Panc1 (cell line): ENCODE results near the gene DDAH2.

Source experiments
- POLR2AphosphoS5 ChIP-seq: IDR thresholded peaks from 2 replicates; pipeline ENCODE4 v1.6.1; 2012; ENCODE audit warnings: mild to moderate bottlenecking, low read depth, low read length, moderate library complexity
- TF ChIP-seq, protein P1 (sequence below): fragments of 450-650 bp; IDR thresholded peaks from 2 replicates; pipeline ENCODE4 v1.5.1; 2017; ENCODE audit warnings: mild to moderate bottlenecking

DNA sequence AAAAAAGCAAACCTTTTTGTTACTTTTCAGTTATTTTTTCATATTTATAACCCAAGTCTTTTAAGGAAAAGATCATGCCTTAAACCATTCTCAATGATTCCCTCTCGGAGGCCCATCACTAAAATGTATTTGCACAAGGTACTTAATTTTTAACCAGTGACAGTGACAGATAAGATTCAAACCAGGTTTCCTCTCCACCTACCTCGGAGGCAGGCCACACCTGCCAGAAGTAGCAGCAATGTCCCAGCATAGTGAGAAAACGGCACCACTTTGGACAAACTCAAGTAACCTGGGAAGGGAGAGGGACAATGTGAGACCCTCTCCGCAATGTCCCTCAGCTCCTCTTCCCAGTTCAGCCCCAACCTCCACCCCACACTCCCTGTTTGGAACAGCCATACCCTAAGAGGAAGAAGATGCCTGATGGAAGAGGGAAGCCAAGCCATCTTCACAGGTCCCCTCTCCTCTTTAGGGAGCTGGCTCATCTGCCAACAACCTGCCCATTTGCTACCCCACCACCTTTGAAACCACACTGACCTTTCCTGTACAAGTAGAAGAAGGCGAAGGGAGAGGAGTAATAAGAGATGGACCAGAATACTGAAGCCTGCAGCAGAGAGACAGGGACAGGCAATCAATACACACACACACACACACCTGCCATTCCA lies 28.2 kb downstream of the DDAH2 start:
- TF ChIP-seq, protein P1, sequence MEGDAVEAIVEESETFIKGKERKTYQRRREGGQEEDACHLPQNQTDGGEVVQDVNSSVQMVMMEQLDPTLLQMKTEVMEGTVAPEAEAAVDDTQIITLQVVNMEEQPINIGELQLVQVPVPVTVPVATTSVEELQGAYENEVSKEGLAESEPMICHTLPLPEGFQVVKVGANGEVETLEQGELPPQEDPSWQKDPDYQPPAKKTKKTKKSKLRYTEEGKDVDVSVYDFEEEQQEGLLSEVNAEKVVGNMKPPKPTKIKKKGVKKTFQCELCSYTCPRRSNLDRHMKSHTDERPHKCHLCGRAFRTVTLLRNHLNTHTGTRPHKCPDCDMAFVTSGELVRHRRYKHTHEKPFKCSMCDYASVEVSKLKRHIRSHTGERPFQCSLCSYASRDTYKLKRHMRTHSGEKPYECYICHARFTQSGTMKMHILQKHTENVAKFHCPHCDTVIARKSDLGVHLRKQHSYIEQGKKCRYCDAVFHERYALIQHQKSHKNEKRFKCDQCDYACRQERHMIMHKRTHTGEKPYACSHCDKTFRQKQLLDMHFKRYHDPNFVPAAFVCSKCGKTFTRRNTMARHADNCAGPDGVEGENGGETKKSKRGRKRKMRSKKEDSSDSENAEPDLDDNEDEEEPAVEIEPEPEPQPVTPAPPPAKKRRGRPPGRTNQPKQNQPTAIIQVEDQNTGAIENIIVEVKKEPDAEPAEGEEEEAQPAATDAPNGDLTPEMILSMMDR: no peak
- no peak for TF ChIP-seq POLR2AphosphoS5
